Spinal cord (tissue), 10 donors: Measurements from ENCODE around the gene NAE1. TPM values are rescaled to one million over a fixed set of nuclear protein-coding genes. Genes with fewer than 3 reads are reported as not detected.

ENCODE experiments used
- DNase-seq, 6 donors: peaks; one replicate each; pipeline versions ENCODE4 v3.0.0 to v3.0.0-alpha.2; 2013 to 2015; ENCODE audit warnings: low spot score in 6 of 6, low read depth in 4 of 6
- H3K27ac ChIP-seq: one replicate; pipeline ENCODE4 v1.5.1; 2013; ENCODE audit warnings: low read depth, low read length, control low read depth
- H3K27me3 ChIP-seq: one replicate; pipeline ENCODE4 v1.6.1; 2013; ENCODE audit warnings: low read length; ENCODE audit not compliant: control insufficient read depth, insufficient read depth
- H3K36me3 ChIP-seq: one replicate; pipeline ENCODE4 v1.6.1; 2013; ENCODE audit warnings: low read length; ENCODE audit not compliant: control insufficient read depth, insufficient read depth
- H3K4me1 ChIP-seq: one replicate; pipeline ENCODE4 v1.6.1; 2013; ENCODE audit warnings: low read length; ENCODE audit not compliant: control insufficient read depth, insufficient read depth
- H3K4me3 ChIP-seq: one replicate; pipeline ENCODE4 v1.5.1; 2013; ENCODE audit warnings: low read depth, low read length, control low read depth
- H3K9me3 ChIP-seq: one replicate; pipeline ENCODE4 v1.6.1; 2013; ENCODE audit warnings: low read length; ENCODE audit not compliant: control insufficient read depth, insufficient read depth
- WGBS: methylation state at CpG from one replicate; pipeline ENCODE4 v1.1.5; 2013; ENCODE audit warnings: missing lambda C conversion rate; ENCODE audit not compliant: insufficient coverage; 5-methylcytosine and 5-hydroxymethylcytosine counted together
- polyA plus RNA-seq, 2 donors: library from polyadenylated mRNA; unstranded; fragments of 120-200 nt; gene quantifications; one replicate each; pipeline ENCODE4 v1.2.1, GENCODE V29; 2013; ENCODE audit not compliant: insufficient read length in 2 of 2
- total RNA-seq, 2 donors: library from RNA; depleted of rRNA in 1 of 2; stranded (reverse); fragments of 120-200 nt in 1 of 2; fragments of >200 nt in 1 of 2; gene quantifications; one replicate each; pipeline versions ENCODE4 v1.2.3 to v1.2.4, GENCODE V29; 2013 to 2014
- donor health status: healthy.

The NAE1 gene
- total and polyA plus RNA-seq, 4 donors = 79.4 to 93.5 (median 89.1) TPM

DNA sequence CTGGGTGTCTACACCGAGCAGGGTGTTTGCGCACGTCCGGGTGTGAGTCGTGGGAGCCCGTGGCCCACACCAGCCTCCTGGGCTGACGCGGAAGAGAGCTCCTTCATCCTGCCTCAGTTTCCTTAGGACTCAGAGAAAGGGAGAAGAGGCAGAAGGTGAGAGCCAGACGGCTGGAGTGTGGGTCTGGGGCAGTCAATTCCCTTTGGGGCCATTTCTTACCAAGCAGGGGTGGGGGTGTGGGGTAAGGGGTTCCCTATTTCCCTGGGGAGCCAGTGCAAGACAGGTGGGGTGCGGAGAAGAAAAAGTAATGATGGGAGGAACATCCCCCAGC, 14.3 kb upstream of the NAE1 start:
- no peak for DNase-seq
- H3K4me3 ChIP-seq = no peak overlapping the region
- H3K9me3 ChIP-seq = no peaks in the 10 kb centered on the region
- H3K36me3 ChIP-seq = no peaks in the 10 kb centered on the region
- peaks cover 40% of the 10 kb centered on the region for H3K27me3 ChIP-seq
- H3K4me1 ChIP-seq = peaks cover 16% of the 10 kb centered on the region
- 4% methylated on average over 8 of the region's 10 CpGs for WGBS
- no peak overlapping the region for H3K27ac ChIP-seq

DNA sequence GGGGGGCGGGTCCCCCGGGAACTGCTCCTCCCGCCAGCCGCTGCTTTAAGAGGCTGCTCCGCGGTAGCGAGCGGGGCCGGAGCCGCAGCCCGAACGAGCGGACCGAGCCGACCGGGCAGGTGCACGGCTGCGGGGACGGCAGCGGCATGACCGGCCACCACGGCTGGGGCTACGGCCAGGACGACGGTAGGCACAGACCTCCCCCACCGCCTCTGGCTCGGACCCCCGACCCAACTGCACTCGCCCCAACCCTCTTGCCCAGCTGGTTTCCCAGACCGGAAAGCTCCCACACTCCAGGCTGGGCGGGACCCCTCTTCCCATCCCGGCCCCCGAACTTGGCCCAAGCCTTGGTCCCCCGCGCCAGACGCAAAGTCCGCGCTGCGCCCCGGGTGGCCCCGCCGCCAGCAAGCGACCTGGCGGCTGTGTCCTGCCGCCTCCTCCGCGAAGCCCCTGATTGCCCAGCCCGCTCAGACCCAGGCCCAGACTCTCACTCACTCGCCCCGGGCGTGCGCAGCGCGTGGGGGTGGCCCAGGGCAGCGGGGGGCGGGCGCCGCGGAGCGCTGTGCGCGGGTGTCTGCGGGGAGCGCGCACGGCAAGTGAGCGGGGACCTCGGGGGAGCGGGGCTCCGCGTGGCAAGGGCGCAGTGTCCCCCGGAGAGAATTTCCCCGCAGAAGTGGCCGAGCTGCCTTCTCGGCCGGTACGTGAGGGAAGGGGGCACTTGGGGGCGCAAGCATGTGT, 13.7 kb upstream of the NAE1 start, which contains the start of gene CA7:
Gene CA7 (plus strand): TSS at position 73 of the 738 bp plus-strand sequence. CDS start 74 bp downstream, at position 147.
- Histone ChIP-seq H3K9me3 (no peaks in the 10 kb centered on the region), H3K27ac (no peak within 1 kb of the TSS), H3K27me3 (peaks cover 40% of the 10 kb centered on the region), H3K36me3 (no peaks in the 10 kb centered on the region), H3K4me1 (peaks cover 16% of the 10 kb centered on the region), H3K4me3 (no peak within 1 kb of the TSS)
- no peak for DNase-seq
- 1% methylated on average over 79 of the region's 79 CpGs for WGBS

DNA sequence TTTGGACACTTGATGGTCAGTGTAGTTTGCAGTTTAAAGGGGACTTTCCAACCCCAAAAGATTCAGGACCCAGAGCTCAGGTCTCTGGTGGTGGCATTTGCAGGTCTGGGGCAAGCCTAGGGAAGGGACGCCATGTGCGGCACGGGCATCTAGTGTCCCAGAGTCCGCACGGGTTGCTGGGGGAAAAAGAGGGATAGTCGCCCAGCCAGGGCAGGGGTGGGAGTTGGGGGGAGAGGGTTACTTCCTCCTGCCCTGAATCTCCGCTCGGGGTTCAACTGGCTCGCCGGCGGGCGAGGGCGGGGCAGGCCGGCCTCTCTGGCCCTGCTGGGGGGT, 13.2 kb upstream of the NAE1 start:
- H3K4me1 ChIP-seq = peaks cover 16% of the 10 kb centered on the region
- no peaks in the 10 kb centered on the region for H3K9me3 ChIP-seq
- no peak overlapping the region for H3K4me3 ChIP-seq
- H3K36me3 ChIP-seq = no peaks in the 10 kb centered on the region
- DNase-seq = no peak
- no peak overlapping the region for H3K27ac ChIP-seq
- H3K27me3 ChIP-seq = peaks cover 40% of the 10 kb centered on the region
- WGBS = 15% methylated on average over 5 of the region's 14 CpGs

DNA sequence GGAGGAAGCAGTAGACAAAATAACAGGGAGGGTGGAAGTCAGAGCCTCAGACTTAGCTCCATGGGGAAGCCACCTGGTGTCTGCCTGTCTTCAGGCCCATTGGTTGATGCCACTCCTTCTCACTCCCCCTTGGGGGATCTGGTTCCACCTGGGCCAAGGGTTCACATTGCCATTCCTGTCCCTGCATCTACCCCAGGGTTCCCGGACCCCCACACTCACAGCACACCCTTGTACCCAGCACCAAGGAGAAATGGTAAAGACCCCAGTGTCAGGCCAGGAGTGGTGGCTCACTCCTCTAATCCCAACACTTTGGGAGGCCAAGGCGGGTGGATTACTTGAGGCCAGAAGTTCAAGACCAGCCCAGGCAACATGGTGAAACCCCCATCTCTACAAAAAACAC, 12.4 kb upstream of the NAE1 start:
- Histone ChIP-seq H3K4me3 (no peak overlapping the region), H3K27ac (no peak overlapping the region), H3K36me3 (no peaks in the 10 kb centered on the region), H3K9me3 (no peaks in the 10 kb centered on the region), H3K27me3 (peaks cover 40% of the 10 kb centered on the region), H3K4me1 (peaks cover 16% of the 10 kb centered on the region)
- DNase-seq = no peak
- WGBS = 96% methylated on average over 2 of the region's 2 CpGs

DNA sequence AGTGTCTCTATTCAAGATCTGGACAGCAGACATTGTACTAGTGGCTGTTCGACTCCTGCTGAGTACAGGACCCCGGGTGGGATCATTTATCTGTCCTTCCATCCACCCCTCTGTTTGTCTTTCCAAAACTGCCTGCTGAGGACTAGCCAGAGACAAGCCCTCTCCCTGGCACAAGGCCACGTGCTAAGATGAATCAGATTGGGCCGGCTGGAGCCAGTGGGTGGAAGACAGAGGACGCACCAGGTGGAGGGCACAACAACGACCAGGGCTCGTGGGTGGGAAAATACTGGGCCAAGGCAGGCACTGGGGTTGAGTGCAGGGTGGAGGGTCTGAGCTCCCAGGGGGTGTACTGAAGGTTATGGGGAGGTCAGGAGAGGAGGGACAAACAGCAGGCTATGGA, 12.0 kb upstream of the NAE1 start:
- Histone ChIP-seq H3K9me3 (no peaks in the 10 kb centered on the region), H3K27ac (no peak overlapping the region), H3K4me3 (no peak overlapping the region), H3K27me3 (peaks cover 40% of the 10 kb centered on the region), H3K4me1 (peaks cover 16% of the 10 kb centered on the region), H3K36me3 (no peaks in the 10 kb centered on the region)
- 36% methylated on average over 7 of the region's 7 CpGs for WGBS
- peak in 1 of 6 donors; percentile 45 for DNase-seq

DNA sequence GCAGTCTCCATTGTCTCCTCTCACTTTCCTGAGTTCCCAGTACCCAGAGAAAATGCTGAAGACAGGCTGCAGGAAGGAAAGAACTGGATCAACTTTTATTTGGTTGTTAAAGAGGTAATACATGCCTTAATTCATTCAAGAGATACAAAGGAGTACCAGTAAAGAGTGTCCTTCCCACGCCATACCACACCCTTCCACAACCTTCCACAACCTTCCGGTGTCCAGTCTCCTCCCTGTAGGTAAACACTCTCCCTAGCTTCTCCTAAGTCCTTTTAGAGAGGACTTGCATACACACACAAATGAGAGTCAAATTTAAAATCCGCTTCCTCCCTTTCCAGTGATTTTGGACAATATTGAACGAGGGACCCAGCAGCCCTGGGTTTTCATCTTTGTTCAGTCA, 10.6 kb upstream of the NAE1 start:
- Histone ChIP-seq H3K4me1 (peaks cover 16% of the 10 kb centered on the region), H3K27ac (no peak overlapping the region), H3K36me3 (no peaks in the 10 kb centered on the region), H3K4me3 (no peak overlapping the region), H3K9me3 (no peaks in the 10 kb centered on the region), H3K27me3 (peaks cover 34% of the 10 kb centered on the region)
- DNase-seq = no peak
- WGBS = 93% methylated on average over 3 of the region's 4 CpGs

DNA sequence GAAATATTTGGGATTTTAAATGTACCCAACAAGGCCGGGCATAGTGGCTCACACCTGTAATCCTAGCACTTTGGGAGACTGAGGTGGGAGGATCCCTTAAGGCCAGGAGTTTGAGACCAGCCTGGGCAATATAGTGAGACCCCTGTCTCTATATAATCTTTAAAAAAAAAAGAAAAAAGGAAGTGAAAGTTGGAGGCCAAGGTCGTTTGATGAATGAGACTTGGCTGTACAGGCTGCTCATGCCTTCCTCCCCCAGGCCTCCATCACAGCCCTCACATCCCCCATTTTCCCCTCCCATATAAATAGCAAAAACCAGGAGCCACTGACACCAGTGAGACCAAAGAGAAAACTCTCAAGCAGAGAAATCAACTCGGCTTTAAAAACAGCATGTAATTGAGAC, 10.1 kb upstream of the NAE1 start:
- H3K27me3 ChIP-seq = peaks cover 32% of the 10 kb centered on the region
- peaks cover 16% of the 10 kb centered on the region for H3K4me1 ChIP-seq
- no peaks in the 10 kb centered on the region for H3K36me3 ChIP-seq
- H3K4me3 ChIP-seq = no peak overlapping the region
- H3K9me3 ChIP-seq = no peaks in the 10 kb centered on the region
- no peak overlapping the region for H3K27ac ChIP-seq
- DNase-seq = no peak
- WGBS = no CpG with 5 or more reads among the region's 3 CpGs

DNA sequence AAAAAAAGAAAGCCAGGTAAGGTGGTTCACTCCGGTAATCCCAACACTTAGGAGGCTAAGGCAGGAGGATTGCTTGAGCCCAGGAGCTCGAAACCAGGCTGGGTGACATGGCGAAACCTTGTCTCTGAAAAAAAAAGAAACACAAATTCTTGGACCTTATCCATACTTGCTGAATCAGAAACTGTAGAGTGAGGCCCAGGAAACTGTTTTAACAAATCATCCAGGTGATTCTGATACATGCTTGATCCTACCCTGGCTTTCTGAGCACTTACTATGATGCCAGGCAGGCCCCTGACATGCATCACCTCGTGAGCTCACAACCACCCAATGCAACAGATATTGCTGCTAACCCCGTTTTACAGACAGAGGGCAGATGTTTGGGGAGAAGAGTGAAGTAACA, 4.0 kb upstream of the NAE1 start:
- H3K4me1 ChIP-seq = peaks cover 3% of the 10 kb centered on the region
- H3K27ac ChIP-seq = no peak overlapping the region
- no peaks in the 10 kb centered on the region for H3K36me3 ChIP-seq
- H3K4me3 ChIP-seq = no peak overlapping the region
- DNase-seq = no peak
- no peaks in the 10 kb centered on the region for H3K27me3 ChIP-seq
- H3K9me3 ChIP-seq = no peaks in the 10 kb centered on the region
- 80% methylated on average over 3 of the region's 5 CpGs for WGBS

DNA sequence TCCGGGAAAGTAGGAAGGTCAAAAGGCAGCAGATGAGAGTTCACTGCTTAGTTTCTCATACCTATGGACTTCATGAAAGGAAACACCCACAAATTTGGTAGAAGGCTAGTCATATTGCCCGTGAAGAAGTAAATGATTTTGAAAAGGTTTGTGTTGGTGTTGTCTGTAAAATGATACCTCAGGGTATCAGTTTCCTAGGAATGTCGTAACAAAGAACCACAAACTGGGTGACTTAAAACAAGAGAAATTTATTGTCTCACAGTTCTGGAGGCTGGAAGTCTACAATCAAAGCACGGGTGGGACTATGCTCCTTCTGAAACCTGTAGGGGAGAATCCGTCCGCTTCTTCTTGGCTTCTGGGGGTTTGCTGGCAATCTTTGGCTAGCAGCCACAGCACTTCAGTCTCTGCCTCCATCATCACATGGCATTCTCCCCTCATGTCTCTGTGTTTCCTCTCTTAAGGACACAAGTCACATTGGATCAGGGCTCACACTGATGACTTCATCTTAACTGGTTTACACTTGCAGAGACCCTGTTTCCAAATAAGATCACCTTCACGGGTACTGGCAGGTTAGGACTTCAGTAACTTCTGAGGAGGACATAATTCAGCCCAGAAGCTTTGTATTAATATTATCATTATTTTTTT, 2.0 kb upstream of the NAE1 start:
- Histone ChIP-seq H3K36me3 (peaks cover 11% of the 10 kb centered on the region), H3K9me3 (no peaks in the 10 kb centered on the region), H3K27me3 (no peaks in the 10 kb centered on the region), H3K4me1 (peaks cover 12% of the 10 kb centered on the region), H3K4me3 (no peak overlapping the region), H3K27ac (no peak overlapping the region)
- 90% methylated on average over 5 of the region's 7 CpGs for WGBS
- DNase-seq = no peak

DNA sequence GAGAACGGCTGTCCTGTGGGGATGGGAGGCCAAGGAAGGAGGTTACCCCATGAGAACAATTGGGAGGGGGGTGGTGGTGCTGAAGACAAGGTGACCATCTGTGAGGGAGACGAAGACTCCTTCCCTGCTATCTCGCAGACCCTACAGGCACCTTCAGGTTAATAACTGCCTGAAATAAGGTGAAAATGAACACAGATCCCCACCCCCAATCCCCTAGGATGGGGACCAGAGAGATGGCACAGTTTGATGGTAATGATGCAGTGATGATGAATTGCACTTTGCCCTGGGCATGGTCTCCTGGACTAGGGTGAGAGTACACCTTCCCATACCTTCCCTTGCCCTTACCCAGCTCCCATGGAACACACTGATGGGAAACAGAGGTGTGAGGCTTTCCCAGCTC, 1.4 kb upstream of the NAE1 start:
- Histone ChIP-seq H3K36me3 (peaks cover 14% of the 10 kb centered on the region), H3K4me1 (peaks cover 12% of the 10 kb centered on the region), H3K27ac (no peak overlapping the region), H3K27me3 (no peaks in the 10 kb centered on the region), H3K4me3 (no peak overlapping the region), H3K9me3 (no peaks in the 10 kb centered on the region)
- WGBS = no CpG with 5 or more reads among the region's 3 CpGs
- no peak for DNase-seq
